PFSK-1 (cell line): ENCODE data around the gene ITIH5.

Experiments used
- POLR2AphosphoS5 ChIP-seq: IDR thresholded peaks from 2 replicates; pipeline ENCODE4 v1.6.1; 2012; ENCODE audit warnings: low read depth, mild to moderate bottlenecking, control low read depth, low read length, moderate library complexity
- SIN3A ChIP-seq: IDR thresholded peaks from 2 replicates; pipeline ENCODE4 v1.6.1; 2012; ENCODE audit warnings: mild to moderate bottlenecking, low read length, moderate library complexity, borderline replicate concordance; ENCODE audit not compliant: insufficient read depth
- TAF1 ChIP-seq: IDR thresholded peaks from 2 replicates; pipeline ENCODE4 v1.6.1; 2012; ENCODE audit warnings: low read length, control low read depth, borderline replicate concordance; ENCODE audit not compliant: insufficient read depth

- no peak for TF ChIP-seq POLR2AphosphoS5
- no peak for TF ChIP-seq SIN3A
- no peak for TF ChIP-seq TAF1
Measured at GRCh38 chr10:7542189-7542914, 124.4 kb downstream of the ITIH5 start.
